Large intestine (tissue), 3 donors: ENCODE results near the gene ASCC3. TPM values are rescaled to one million over a fixed set of nuclear protein-coding genes. Genes with fewer than 3 reads are reported as not detected.

Experiments used
- DNase-seq, 2 donors: peaks; one replicate each; pipeline versions ENCODE4 v3.0.0 to v3.0.0-alpha.2; 2013
- H3K27ac ChIP-seq: one replicate; pipeline ENCODE4 v1.5.1; 2013; ENCODE audit warnings: low read length
- H3K27me3 ChIP-seq: 2 replicates; pipeline ENCODE4 v1.6.1; 2013; ENCODE audit warnings: low read length; ENCODE audit not compliant: control insufficient read depth, insufficient read depth
- H3K36me3 ChIP-seq: 2 replicates; pipeline ENCODE4 v1.6.1; 2013; ENCODE audit warnings: low read length; ENCODE audit not compliant: control insufficient read depth, insufficient read depth
- H3K4me1 ChIP-seq: one replicate; pipeline ENCODE4 v1.6.1; 2013; ENCODE audit warnings: low read length; ENCODE audit not compliant: control insufficient read depth, insufficient read depth
- H3K4me3 ChIP-seq: one replicate; pipeline ENCODE4 v1.5.1; 2013; ENCODE audit warnings: low read length
- H3K9me3 ChIP-seq: one replicate; pipeline ENCODE4 v1.6.1; 2013; ENCODE audit warnings: mild to moderate bottlenecking, low read depth, low read length, moderate library complexity; ENCODE audit not compliant: control insufficient read depth
- WGBS: methylation state at CpG from one replicate; pipeline ENCODE4 v1.1.5; 2013; ENCODE audit warnings: low lambda C conversion rate; ENCODE audit not compliant: insufficient coverage; 5-methylcytosine and 5-hydroxymethylcytosine counted together
- polyA plus RNA-seq: library from polyadenylated mRNA; unstranded; fragments of 120-200 nt; gene quantifications from one replicate; pipeline ENCODE4 v1.2.1, GENCODE V29; 2013

ASCC3 gene
- polyA plus RNA-seq, 1 donor = 25.8 TPM

- no peak overlapping the region for H3K4me3 ChIP-seq
- H3K9me3 ChIP-seq = peaks cover 24% of the 10 kb centered on the region
- no peaks in the 10 kb centered on the region for H3K36me3 ChIP-seq
- H3K4me1 ChIP-seq = peaks cover 12% of the 10 kb centered on the region
- peaks cover 98% of the 10 kb centered on the region for H3K27me3 ChIP-seq
- WGBS = 17% methylated on average over 1 of the region's 9 CpGs
- no peak for DNase-seq
- no peak overlapping the region for H3K27ac ChIP-seq
Observed at GRCh38 chr6:100460650-100461204, 420.4 kb downstream of the ASCC3 start.

DNA sequence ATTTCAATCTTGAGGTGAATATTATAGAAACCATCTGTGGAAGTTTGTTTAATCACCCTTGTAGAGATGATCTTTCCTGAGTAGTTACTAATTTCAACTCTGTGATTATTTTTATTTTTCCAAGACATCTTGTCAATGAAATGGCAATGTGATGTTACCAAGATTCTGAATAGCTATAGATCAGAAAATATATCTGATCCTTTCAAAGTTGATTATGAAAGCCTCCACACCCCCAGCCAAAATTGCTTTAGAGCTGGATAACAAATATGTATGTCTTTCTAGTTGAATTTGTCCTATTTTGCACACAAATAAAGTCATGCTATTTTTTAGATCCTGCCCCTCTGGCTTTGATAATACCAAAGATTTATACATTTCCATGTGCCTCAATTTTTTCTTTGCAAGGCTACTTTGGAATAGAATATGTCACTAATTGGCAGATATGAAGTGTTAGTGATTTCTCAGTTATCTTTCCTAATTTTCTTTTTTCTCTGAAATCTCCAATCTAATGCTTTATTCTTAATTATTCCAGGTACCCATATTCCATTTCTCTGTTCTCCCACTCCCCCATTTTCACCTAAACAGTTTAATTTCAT, 421.4 kb downstream of the ASCC3 start:
- peaks cover 98% of the 10 kb centered on the region for H3K27me3 ChIP-seq
- H3K27ac ChIP-seq = no peak overlapping the region
- H3K9me3 ChIP-seq = peaks cover 19% of the 10 kb centered on the region
- peaks cover 11% of the 10 kb centered on the region for H3K4me1 ChIP-seq
- DNase-seq = no peak
- H3K4me3 ChIP-seq = no peak overlapping the region
- H3K36me3 ChIP-seq = no peaks in the 10 kb centered on the region

- 0% methylated on average over 2 of the region's 10 CpGs for WGBS
- peaks cover 8% of the 10 kb centered on the region for H3K4me1 ChIP-seq
- no peak overlapping the region for H3K27ac ChIP-seq
- no peaks in the 10 kb centered on the region for H3K36me3 ChIP-seq
- no peak for DNase-seq
- H3K9me3 ChIP-seq = peaks cover 21% of the 10 kb centered on the region
- H3K27me3 ChIP-seq = peaks cover 98% of the 10 kb centered on the region
- no peak overlapping the region for H3K4me3 ChIP-seq
Observed at GRCh38 chr6:100458841-100459591, 422.1 kb downstream of the ASCC3 start.
